Fibroblast of mammary gland (primary cell): ENCODE measurements around the gene TAOK3.

Source experiments
- DNase-seq: peaks from one replicate; pipeline ENCODE4 v3.0.0-alpha.2; 2010; ENCODE audit warnings: low read depth
- H3K4me3 ChIP-seq: 2 replicates; pipeline ENCODE4 v1.5.1; 2011; ENCODE audit warnings: low read depth, mild to moderate bottlenecking, low read length, moderate library complexity; ENCODE audit not compliant: control insufficient read depth
- TF ChIP-seq, protein P1 (sequence below): conservative IDR thresholded peaks from 2 replicates; pipeline ENCODE4 v1.5.1; 2011; ENCODE audit warnings: low read depth, low read length, inconsistent platforms; ENCODE audit not compliant: control insufficient read depth, insufficient read depth

The TAOK3 gene

DNA sequence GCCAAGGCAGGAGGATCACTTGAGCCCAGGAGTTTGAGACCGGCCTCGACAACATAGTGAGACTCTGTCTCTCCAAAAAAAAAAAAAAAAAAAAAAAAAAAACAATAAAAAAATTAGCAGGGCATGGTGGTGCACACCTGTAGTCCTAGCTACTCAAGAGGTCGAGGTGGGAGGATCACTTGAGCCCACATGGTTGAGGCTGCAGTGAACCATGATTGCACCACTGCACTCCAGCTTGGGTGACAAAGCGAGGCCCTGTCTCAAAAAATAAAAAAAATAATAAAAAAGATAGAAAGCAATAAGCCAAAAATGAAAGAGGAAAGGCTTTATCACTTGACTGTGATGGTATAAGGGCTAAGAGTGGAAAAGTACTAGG, 247.0 kb downstream of the TAOK3 start:
- no peak for DNase-seq
- TF ChIP-seq, protein P1, sequence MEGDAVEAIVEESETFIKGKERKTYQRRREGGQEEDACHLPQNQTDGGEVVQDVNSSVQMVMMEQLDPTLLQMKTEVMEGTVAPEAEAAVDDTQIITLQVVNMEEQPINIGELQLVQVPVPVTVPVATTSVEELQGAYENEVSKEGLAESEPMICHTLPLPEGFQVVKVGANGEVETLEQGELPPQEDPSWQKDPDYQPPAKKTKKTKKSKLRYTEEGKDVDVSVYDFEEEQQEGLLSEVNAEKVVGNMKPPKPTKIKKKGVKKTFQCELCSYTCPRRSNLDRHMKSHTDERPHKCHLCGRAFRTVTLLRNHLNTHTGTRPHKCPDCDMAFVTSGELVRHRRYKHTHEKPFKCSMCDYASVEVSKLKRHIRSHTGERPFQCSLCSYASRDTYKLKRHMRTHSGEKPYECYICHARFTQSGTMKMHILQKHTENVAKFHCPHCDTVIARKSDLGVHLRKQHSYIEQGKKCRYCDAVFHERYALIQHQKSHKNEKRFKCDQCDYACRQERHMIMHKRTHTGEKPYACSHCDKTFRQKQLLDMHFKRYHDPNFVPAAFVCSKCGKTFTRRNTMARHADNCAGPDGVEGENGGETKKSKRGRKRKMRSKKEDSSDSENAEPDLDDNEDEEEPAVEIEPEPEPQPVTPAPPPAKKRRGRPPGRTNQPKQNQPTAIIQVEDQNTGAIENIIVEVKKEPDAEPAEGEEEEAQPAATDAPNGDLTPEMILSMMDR = no peak
- H3K4me3 ChIP-seq = no peak overlapping the region

GRCh38 chr12:118124333-118124874, 248.3 kb downstream of the TAOK3 start:
- DNase-seq = no peak
- TF ChIP-seq, protein P1 = no peak

DNA sequence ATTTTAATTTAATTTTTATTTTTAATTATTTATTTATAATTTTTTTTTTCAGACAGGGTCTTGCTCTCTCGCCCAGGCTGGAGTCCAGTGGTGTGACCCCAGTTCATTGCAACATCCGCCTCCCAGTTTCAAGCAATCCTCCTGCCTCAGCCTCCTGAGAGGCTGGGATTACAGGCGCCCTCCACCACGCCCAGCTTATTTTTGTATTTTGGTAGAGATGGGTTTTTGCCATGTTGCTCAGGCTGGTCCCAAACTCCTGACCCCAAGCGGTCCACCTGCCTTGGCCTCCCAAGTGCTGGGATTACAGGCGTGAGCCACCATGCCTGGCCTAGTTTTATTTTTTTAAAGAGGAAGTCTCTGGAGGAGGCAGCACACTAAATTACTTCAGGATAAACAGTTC, 250.4 kb downstream of the TAOK3 start:
- no peak for DNase-seq
- TF ChIP-seq, protein P1 = no peak
- no peak overlapping the region for H3K4me3 ChIP-seq

More at GRCh38 chr12:118124333-118124874, 248.3 kb downstream of the TAOK3 start:
- no peak overlapping the region for H3K4me3 ChIP-seq

GRCh38 chr12:118120579-118121363, 251.9 kb downstream of the TAOK3 start:
- H3K4me3 ChIP-seq = no peak overlapping the region
- TF ChIP-seq, protein P1 = peak; percentile 51
- peak; percentile 67 for DNase-seq

GRCh38 chr12:118119449-118119879, 253.2 kb downstream of the TAOK3 start:
- TF ChIP-seq, protein P1 = no peak
- no peak overlapping the region for H3K4me3 ChIP-seq
- no peak for DNase-seq

GRCh38 chr12:118109088-118109487, 263.6 kb downstream of the TAOK3 start:
- DNase-seq = no peak
- no peak overlapping the region for H3K4me3 ChIP-seq
- TF ChIP-seq, protein P1 = no peak

- no peak for DNase-seq
- no peak overlapping the region for H3K4me3 ChIP-seq
- TF ChIP-seq, protein P1 = no peak
Observed at GRCh38 chr12:118107694-118108093, 265.0 kb downstream of the TAOK3 start.
